NCI-H748 (cell line): ENCODE data around the gene ARHGAP25.

Experiments used
- DNase-seq: peaks from one replicate; lab custom pipeline; 2025; ENCODE audit not compliant: unreplicated experiment; lab: John Stamatoyannopoulos, UW

Gene ARHGAP25

DNA sequence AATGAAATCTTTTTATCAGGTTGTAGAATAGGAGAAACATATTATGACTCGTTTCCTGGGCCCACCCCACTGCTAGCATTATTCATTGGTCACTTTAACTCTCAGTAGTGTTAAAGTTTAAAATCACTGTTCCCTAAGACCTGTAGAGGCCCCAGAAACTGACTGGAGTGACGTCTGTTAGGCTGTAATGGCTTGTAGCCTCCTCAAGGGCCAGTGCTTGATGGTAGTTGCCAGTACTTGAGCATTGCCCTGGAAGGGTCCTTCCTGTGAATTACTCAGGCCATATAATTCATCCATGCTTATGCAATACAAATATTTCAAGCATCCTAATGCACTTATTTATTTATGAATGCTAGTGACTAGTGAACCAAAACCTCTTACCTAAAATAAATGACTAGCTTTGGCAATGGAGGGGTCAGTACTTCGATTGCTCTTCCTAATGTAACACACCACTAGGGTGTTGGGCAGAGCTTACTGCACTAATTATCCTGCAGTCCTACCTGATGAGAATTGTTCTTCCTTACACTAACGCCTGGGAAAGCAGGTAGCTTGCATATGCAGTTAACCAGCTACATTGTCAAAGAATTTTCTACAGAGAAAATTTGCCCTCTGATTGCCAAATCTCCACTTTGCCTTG lies 31.2 kb downstream of the ARHGAP25 start:
- DNase-seq = no peak

DNA sequence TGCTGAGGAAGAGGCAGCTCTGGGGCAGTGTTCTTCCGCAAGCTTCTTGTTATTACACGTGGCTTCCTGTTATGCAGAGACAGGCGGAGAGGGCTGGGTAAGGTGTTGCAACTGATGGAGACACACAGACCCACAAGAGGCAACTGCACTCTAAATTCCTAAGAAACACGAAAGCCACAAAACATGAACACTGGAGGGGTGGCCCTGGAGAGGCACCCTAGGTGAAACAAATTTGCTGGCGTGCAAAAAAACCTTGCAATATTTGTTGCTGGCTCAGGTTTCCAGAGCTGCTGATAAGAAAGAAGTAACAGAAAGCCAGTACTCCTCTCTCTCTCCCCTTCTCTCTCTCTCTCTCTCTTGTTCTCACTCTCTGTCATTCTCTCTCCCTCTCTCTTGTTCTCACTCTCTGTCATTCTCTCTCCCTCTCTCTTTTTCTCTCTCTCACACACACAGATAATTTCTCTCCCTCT lies 31.8 kb downstream of the ARHGAP25 start:
- no peak for DNase-seq

DNA sequence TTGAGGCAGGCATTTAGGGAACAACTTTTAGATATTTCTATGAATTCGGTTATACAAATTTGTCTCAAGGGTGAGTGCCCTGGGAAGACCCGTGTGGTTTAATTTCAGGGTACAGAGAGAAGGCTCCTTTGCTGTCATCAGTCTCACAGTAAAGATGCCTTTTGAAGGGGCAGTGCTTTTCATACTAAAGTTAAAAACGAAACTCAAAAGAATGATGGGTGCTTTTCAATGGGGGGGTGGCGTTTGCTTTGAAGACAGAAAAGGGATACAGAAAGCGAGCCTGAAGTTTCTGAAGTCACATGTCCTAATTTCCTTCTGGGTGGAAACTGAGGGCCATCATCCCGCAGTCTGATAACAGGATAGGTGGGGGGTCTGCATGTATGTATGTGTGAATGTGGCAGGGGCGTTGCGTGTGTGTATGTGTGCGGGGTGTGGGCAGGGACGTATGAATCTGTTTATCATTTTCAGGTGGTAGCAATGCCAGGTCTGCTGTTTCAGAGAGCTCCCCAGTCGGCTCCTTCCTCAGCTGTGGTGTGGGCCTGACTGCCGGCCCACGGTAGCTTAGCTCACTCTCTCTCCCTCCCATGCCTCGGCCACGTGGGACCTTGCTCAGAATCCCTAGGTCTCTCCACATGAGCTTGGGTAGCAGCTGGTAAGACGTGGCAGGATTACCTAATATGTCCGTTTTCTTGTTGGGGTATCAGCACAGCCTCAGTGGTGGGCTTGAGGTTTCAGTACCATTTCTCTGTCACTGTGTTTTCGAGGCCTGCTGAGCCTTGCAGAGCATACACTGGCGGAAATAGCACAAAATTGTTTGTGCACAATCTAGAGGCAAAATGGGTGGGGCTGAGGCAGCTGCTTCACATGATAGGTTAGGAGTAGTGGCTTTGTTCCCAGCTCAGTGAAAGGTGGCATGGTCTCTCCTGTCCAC lies 32.7 kb downstream of the ARHGAP25 start:
- peak; percentile 3 for DNase-seq

DNA sequence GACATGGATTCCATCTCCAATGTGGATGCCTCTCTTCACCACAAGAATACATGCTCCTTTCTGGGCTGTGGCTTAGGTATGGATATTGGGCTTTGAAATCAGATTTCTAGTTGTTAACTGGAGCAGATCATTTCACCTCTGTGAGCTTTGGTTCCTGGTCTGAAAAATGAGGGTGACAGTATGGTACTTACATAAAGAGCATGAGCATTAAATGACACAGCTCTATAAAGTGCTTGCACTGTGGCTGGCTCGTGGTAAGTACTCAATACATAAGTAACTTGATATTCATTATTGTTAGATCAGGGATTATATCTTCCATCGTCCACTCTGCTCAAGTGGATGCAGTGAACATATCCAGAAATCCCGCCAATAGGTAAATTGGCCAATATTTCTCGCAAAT lies 33.4 kb downstream of the ARHGAP25 start:
- peak; percentile 4 for DNase-seq

DNA sequence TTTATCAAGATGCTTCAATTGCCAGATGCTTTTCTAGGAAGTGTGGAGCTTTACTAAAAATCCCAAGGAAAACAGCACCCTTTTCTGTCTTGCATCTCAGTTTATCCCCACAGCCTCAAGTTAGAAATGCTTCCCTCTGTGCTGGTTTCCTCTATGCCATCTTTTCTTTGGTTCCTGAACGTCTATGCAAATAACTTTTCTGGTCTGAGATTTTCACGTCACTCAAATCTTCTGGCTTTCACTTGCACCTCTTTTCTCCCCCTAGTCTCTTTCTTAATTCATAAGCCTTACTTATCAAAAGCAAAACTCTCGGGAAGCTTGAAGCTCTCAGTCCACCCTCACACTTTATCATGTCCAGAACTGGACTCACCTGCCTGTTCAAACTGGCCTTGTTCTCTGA lies 33.9 kb downstream of the ARHGAP25 start:
- DNase-seq = no peak

DNA sequence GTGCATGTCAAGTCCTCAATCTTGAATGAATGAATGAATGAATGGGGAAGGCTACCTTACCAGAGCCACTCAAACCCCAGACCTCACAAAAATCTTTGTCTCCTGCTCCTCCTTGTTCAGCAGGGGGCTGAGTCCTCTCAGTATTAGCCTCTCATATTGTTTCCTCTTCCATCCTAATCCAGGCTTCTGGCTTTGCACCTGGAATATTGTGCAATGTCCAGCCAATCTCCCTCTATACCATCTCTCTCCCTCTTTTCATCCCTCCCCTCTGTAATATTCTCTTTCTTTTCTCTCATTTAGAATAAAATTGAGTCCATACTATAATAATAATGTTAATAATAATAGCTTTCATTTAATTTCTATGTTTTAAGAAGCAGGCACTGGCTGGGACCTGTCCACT lies 34.3 kb downstream of the ARHGAP25 start:
- DNase-seq = no peak

DNA sequence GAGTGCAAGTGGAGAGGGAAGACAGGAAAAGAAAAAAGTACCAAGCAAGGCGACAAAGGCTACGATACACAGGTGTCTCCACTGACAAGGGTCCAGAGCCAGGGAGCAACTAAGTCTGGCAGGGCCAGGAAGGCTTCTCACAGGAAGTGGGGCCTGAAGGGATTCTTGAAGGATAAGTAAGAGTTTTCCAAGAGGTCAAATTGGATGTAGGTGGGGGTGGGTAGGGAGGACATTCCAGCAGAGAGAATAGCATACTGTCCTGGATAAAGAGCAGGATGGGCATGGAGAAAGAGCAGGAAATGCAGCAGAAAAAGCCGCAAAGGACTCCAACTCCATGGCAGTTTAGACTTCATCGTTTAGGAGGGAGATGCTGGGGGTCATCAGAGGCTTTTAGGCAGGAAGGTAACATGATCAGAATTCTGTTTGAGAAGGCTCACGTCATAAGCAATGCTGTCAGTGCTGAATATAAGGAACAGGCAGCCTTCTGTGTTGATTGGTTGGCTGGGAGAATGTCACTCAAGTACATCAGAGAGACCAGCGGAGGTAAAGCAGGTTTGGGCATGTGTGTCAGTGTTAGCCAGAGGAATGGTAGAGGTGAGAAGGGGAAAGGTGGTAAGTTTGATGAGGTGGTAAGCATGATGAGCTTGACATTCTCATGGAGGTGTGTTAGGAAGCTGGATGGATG lies 35.1 kb downstream of the ARHGAP25 start:
- no peak for DNase-seq

DNA sequence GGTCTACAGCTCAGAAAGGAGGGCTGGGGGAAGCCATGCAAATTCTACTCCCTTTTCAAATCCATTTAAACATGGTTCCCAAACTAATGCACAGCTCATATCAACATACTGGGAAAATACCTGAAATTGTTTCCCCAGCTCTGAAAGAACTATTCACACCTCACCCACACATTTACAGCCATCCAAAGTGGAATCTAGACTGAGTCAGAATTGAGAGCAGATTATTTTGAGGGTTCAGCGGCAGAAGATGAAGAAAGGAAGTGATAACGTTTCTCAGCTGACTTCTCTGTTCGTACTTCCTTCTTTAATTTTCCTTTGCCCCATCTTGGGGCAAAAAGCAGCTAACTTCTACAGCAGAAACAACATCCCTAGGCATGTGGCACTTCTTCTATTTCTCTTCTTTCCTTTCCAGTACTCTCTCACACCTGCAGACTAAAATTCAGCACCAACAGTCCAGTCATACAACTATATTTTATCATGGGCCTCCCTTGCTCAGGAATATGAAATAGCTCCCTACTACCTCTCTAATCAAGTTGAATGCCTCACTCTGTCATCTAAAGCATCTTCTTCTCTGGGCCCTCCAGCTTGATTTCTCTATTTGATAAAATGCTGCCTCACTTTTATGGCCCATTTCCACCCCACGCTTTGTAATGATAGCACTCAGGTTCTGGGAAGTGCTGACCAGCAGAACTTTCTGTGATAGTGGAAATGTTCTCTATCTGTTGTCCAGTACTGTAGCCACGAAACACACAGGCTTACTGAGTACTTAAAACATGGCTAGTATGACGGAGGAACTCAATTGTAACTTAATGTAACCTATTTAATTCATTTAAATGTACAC lies 35.9 kb downstream of the ARHGAP25 start:
- no peak for DNase-seq

DNA sequence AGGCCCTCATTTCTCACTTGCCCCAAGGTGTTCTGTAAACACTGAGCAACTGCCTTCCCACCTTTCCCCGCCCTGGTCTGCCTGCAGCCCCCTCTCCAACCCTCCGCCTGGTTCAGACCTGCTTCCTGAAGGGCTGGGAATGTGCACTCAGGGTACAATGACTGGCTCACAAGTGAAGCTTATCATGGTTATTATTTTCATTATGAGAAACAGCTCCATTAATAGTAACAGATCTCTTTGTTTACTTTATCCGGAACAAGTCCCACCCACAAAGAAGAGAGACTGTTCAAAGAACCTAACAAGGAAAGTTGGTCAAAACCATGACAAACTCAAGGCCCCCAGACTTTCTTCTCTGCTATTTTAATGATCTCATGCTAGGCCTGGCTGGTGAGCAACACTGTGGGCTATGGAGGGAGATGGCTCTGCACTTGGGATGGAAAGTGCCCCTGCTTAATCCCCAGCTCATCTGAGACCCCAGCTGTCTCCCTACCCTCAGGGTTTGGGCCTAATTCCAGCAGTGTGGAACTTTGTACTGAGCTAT lies 36.7 kb downstream of the ARHGAP25 start:
- no peak for DNase-seq

DNA sequence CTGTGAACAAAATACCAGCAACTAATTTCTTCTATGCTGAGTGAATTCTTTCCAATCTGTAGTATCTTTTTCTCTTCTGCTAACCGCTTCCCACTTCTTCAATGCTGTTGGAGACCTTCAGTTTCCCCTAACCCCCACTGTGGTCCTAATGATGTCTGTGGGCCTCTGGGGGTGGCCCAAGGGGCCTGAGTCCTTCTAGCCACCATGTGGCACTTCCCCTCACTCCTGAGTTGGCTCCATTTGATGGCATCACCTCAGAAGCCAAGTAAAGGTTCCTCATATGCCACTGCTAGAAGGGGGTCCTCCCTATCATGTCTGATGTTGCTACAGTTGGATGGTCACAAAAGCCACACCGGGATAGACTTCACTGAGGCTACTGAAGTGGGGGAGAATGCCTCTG lies 37.5 kb downstream of the ARHGAP25 start:
- DNase-seq = no peak

DNA sequence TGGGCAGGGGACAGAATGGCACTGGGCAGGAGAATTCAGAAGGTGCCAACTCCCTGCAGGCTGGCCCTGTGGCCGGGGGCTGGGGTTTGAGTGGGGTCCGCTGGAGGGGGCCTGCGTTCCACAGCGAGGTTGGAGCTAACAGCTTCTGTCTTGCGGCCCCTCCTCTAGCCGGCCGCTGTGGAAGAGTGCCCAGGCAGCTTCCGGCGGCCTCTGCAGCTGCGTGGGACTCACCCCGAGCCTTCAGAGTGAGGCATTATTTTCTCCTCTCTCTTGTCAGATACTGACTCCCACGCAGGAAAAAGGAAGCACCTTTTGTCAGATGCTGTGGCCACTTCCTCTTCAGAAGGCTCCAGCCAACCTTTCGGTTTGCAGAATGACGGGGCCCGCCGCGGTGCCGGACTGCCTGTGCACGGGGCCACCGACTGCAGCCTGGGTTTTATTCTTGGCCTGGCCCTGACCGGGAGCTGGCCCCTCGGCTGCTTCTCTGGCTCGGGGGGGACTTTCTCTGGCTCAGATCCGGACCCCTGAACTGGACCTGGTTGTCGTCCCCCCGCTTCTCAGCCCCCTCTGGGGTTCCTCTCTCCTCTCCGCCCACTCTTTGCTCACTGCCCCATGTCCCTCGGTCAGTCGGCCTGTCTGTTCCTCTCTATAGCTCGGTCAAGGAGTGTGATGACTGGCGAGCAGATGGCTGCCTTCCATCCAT lies 40.1 kb downstream of the ARHGAP25 start:
- DNase-seq = no peak

DNA sequence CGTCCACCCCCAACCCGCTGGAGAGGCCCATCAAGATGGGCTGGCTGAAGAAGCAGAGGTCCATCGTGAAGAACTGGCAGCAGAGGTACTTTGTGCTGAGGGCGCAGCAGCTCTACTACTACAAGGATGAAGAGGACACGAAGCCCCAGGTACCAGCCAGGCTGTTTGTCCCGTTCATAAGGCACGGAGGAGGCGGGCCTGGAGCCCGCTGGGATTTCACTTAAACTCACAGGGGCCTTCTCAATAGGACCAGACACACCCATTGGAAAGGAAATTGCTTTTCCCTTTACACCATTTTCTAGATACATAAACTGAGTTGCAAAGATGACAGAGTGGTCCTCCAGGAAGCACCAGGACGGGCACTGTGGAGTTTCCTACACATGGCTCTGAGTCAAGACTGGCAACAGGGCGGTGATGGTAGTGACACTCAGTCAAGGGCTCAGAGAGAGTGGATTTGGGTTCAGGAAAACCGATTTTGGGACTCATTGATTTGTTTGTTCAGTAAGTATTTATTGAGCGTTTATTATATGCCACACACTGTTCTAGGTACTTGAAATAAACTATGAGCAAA lies 40.7 kb downstream of the ARHGAP25 start:
- DNase-seq = no peak

DNA sequence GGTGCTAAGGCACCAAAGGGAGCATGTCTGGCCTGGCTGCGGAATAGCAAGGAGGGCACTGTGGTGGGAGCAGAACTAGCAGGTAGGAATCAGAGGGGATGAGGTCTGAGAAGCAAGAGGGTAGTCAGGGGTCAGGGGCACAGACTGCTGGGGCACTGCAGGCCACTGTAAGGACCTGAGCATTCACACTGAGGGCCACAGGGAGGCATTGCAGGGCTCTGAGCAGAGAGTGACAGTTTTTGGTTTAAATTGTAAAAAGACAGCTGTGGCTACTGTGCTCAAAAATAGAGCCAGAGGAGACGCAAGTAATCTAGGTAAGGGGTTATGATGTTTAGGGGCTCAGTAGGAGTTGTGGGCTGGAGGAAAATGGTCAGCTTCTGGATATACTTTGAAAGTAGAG lies 41.5 kb downstream of the ARHGAP25 start:
- no peak for DNase-seq

DNA sequence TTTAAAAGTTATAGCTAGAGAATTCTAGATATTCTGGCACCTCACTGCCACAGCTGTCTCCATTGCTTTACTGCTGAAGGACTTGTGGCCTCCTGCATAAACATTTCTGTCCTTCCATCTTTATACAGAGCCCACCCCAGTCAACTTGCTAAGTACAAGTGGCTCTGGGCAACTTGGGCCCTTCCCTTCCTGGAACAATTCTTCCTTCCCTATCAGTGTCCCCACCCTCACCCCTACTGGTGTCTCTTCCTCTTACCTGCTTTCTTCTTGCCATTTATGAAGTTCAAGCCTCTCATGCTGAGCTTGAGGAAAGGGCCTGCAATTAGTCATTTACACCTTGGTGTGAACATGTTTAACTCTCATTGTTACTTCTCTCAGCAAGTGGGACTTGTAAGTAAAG lies 45.0 kb downstream of the ARHGAP25 start:
- DNase-seq = no peak

DNA sequence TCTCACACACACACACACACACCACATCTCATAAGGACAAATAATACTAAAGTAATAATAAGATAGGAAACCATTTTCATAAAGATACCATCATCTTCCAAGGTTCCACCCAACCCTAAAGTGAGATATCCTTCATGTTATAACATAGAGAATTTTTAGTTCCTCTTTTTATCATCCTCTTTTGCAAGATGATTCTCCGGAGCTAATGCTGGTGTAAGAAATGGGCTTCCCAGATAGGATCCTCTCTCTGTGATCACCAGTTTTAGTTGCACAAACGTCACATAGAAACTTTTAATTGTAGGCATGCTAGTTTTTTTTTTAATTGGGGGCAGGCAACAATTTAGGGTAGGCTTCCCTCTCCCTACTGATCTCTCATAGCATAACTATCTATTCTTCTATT lies 49.6 kb downstream of the ARHGAP25 start:
- no peak for DNase-seq

DNA sequence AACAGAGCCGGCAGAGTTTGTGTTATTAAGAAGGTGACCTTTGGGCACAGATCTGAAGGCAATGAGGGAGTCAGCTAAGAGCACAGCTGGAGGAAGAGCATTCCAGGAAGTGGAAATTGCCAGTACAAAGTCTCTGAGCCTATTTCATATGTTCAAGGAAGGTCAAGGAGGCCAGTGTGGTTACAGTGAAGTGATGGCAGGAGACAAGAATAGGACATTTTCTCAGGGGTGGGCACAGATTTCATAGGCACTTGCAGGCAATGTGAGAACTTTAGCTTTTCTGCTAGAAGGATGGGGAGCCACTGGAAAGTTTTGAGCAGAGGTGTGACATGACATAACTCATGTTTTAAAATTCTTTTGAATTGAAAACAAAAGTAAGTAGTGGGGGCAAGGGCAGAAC lies 50.3 kb downstream of the ARHGAP25 start:
- DNase-seq = no peak

DNA sequence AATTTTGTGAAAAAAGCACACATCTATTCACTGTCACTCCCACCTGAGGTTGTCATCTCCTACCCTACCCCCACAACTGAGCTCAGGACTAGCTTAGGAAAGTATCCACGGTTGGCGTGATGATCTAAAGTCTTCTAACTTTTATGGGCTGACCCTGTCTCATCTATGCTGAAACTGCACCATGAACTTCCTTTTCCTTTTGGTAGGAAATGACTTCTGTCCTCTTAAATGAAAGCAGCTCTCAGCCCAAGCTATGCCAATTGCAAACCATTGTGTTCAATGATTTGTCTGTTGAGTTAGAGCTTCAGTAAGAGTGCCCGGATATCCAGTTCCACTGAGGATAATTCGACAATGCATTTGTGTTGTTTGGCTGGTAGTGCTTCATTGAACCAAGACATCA lies 52.7 kb downstream of the ARHGAP25 start:
- no peak for DNase-seq

DNA sequence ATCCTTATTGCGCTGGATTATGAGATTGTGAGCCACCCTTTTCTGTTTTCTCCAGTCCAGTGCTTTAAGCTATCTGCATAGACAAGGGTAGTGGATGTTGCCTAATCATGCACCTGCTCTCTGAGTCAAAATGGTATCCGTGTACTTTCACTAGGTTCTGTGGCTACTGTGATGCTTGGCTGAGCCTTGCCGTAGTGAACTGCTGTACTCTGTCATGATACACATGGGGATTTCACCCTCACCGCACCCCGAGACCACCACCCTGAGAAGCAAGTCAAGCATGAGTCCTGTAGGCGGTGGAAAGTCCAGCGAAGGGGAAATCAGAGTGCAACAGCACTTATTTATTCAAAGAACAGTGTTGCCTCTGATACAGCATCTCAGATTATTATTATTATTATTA lies 55.0 kb downstream of the ARHGAP25 start:
- DNase-seq = no peak

DNA sequence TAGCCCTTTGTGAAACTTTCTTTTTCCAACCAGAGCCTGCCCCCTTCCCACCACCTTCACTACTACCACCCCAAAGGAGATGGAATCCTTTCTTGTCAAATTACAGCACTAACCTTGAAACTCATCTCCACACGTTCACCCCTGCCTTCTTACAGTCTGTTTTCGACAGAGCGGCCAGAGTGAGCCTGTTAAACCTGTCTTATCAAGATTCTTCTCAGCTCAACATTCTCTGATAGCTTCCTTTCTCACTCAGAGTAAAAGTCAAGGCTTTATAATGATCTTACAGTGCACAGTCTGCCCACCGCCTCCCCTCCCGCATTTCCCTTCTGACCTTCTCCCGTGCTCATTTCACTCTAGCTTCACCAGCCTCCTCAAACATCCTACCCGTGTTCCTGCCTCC lies 56.0 kb downstream of the ARHGAP25 start:
- no peak for DNase-seq

DNA sequence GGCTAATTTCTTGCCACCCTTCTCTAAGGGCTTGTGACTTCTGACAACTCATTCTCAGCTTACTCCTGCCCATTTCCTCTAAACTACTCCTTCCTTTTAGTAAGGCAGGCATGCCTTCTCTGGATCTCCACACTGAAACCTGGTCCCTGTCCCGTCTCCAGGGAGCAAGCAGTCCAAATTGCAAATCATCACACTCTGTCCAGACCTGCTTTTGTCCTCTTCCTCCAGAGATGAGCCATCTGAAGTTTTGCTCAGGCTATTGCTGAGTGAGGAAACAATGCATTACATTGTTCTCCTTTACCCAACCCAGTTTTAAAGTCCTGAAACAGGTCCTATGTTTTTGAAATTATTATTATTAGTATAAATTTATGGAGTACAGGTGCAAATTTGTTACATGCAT lies 57.3 kb downstream of the ARHGAP25 start:
- no peak for DNase-seq
